Effector memory CD4-positive, alpha-beta T cell (primary cell): Measurements from ENCODE around the gene PRR5.

ENCODE experiments used
- DNase-seq, 3 donors: peaks; one replicate each; pipeline ENCODE4 v3.0.0-alpha.2; 2020
- H3K27ac ChIP-seq: 2 replicates; pipeline ENCODE4 v1.7.0; 2013; ENCODE audit warnings: mild to moderate bottlenecking, low read length, moderate library complexity; ENCODE audit not compliant: insufficient read depth, poor library complexity, severe bottlenecking
- H3K27me3 ChIP-seq: replicated peaks from 2 replicates; pipeline ENCODE4 v1.7.0; 2013; ENCODE audit warnings: mild to moderate bottlenecking, low read length; ENCODE audit not compliant: insufficient read depth, control insufficient read depth, poor library complexity, severe bottlenecking
- H3K36me3 ChIP-seq: 2 replicates; pipeline ENCODE4 v1.7.0; 2013; ENCODE audit warnings: mild to moderate bottlenecking, low read length, moderate library complexity; ENCODE audit not compliant: control insufficient read depth, insufficient read depth
- H3K4me1 ChIP-seq: 2 replicates; pipeline ENCODE4 v1.7.0; 2013; ENCODE audit warnings: low read length, mild to moderate bottlenecking; ENCODE audit not compliant: control insufficient read depth, insufficient read depth, poor library complexity, severe bottlenecking
- H3K4me3 ChIP-seq: 2 replicates; pipeline ENCODE4 v1.7.0; 2013; ENCODE audit warnings: low read length, low read depth, mild to moderate bottlenecking; ENCODE audit not compliant: insufficient read depth, poor library complexity, severe bottlenecking
- H3K9me3 ChIP-seq: 2 replicates; pipeline ENCODE4 v1.7.0; 2013; ENCODE audit warnings: mild to moderate bottlenecking, low read length, moderate library complexity; ENCODE audit not compliant: control insufficient read depth

Gene PRR5

DNA sequence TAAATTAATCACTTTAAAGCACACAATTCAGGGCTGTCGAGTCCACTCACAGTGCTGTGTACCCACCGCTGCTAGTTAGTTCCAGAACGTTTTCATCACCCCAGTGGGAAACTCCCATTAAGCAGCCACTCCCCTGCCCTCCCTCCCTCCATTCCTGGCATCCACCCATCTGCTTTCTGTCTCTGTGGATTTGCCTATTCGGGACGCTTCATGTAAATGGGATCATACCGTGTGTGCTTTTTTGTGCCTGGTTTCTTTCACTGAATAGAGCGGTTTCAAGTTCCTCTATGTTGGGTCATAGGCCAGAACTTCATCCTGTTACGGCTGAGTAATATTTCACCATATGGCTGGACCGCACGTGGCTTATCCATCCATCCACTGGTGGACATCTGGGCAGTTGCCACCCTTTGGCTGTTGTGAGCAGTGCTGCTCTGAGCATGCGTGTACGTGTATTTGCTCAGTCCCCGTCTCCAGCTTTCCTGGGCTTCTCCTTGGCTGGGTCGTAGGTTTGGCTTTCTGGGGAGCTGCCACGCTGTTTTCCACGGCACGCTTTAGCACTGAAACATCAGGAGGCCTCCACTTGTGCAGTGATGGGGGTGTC lies 80.5 kb downstream of the PRR5 start:
- H3K9me3 ChIP-seq, result no peaks in the 10 kb centered on the region
- no peak overlapping the region for H3K4me3 ChIP-seq
- H3K27ac ChIP-seq, result no peak overlapping the region
- H3K4me1 ChIP-seq, result no peaks in the 10 kb centered on the region
- DNase-seq, result no peak
- H3K27me3 ChIP-seq, result no peaks in the 10 kb centered on the region
- no peaks in the 10 kb centered on the region for H3K36me3 ChIP-seq

DNA sequence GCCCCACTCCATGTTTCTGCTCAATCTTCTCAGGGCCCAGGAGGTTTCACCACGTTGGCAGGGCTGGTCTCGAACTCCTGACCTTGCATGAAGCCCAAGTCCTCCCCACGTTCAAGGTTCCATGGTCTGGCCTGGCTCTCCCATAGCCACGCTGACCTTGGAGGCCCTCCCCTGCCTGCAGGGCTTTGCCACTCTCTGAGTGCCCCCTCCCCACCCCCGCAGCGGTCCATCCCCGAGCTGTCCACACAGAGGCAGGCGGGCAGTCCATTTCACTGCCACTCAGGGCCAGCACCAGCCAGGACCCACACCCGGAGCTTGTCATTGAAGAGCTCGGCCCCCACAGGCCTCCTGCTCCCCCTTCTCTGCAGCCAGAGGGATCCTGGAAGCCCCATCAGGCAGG lies 81.1 kb downstream of the PRR5 start:
- H3K4me1 ChIP-seq, result no peaks in the 10 kb centered on the region
- H3K9me3 ChIP-seq, result no peaks in the 10 kb centered on the region
- H3K27me3 ChIP-seq, result no peaks in the 10 kb centered on the region
- DNase-seq, result no peak
- H3K27ac ChIP-seq, result no peak overlapping the region
- H3K36me3 ChIP-seq, result no peaks in the 10 kb centered on the region
- no peak overlapping the region for H3K4me3 ChIP-seq

DNA sequence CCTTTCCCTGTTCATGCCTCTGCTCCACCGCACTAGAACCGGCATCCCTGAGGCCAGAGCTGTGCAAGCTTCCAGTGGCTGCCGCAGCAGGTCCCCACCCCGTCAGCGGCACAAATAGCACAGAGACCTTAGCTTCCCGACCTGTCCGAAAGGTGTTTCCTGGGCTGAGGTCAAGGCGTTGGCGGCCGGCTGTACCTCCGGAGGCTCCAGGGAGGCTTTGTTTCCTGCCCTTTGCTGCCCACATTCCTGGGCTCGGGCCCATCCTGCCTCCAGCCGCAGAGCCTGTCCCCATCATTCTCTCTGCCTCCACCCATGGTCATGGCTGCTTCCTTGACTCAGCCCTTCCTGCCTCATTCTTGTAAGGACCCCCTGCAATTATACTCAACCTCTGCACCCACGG lies 81.6 kb downstream of the PRR5 start:
- no peak overlapping the region for H3K27ac ChIP-seq
- H3K36me3 ChIP-seq, result no peaks in the 10 kb centered on the region
- no peaks in the 10 kb centered on the region for H3K4me1 ChIP-seq
- DNase-seq, result no peak
- no peaks in the 10 kb centered on the region for H3K9me3 ChIP-seq
- no peaks in the 10 kb centered on the region for H3K27me3 ChIP-seq
- no peak overlapping the region for H3K4me3 ChIP-seq

DNA sequence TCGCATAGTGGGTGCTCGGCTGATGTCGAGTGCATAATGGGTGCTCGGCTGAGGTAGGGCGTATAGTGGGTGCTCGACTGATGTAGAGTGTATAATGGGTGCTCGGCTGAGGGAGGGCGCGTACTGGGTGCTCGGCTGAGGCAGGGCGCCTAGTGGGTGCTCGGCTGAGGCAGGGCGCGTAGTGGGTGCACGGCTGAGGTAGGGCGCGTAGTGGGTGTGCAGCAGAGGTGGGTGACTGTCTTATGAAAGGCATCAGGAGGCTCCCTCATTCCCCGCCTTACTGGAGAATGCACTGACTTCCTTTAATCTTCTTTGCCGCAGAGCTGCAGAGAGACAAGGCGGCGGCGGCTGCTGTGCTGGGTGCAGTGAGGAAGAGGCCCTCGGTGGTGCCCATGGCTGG lies 84.1 kb downstream of the PRR5 start:
- DNase-seq, result no peak
- Histone ChIP-seq H3K27ac (no peak overlapping the region), H3K4me1 (no peaks in the 10 kb centered on the region), H3K4me3 (no peak overlapping the region), H3K9me3 (no peaks in the 10 kb centered on the region), H3K27me3 (no peaks in the 10 kb centered on the region), H3K36me3 (no peaks in the 10 kb centered on the region)

DNA sequence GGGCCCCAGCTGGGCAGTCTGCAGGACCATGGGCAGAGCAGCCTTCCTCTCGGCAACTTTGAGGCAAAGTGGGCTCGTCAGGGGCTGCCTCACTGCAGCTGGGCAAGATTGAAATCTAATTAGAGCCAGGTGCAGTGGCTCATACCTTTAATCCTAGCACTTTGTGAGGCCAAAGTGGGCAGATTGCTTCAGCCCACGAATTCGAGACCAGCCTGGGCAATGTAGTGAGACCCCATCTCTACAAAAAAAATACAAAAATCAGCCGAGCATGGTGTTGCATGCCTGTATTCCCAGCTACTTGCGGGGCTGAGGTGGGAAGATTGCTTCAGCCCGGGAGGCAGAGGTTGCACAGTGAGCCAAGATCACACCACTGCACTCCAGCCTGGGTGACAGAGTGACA lies 84.6 kb downstream of the PRR5 start:
- Histone ChIP-seq H3K9me3 (no peaks in the 10 kb centered on the region), H3K4me1 (no peaks in the 10 kb centered on the region), H3K27ac (no peak overlapping the region), H3K4me3 (no peak overlapping the region), H3K27me3 (no peaks in the 10 kb centered on the region), H3K36me3 (no peaks in the 10 kb centered on the region)
- DNase-seq, result no peak
